ENCODE data around the gene HYAL1.

DNA sequence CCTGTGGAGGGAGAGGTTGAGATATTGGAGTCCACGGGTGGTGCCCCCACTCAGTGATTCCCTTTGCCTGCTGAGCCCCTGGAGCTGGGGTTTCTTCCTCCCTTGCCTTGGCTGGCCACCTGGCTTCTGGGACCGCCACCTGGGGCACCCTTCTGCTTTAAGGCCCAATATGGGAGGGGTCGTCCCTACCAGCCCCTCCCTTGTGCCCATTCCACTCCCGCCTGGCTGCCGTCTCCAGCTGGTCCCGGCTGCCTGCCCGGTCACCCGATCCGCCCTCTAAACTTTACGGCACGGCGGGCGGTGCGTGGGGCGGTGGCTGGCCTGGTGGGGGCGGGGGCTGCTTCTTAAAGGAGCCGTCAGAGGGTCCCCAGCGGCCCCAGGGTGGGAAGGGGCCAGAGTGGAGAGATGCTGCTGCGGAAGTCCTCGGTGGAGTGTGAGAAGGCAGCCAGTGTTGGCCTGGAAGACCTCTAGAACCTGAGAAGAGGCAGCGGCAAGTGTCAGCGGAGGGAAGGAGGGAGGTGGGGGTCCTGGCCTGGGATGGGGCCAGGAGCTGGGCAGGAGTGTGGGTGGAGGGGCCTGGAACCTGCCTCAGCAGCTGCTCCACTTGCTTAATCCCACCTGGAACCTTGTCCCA is 36.0 kb downstream of the HYAL1 start:
- TF ChIP-seq, protein P1, sequence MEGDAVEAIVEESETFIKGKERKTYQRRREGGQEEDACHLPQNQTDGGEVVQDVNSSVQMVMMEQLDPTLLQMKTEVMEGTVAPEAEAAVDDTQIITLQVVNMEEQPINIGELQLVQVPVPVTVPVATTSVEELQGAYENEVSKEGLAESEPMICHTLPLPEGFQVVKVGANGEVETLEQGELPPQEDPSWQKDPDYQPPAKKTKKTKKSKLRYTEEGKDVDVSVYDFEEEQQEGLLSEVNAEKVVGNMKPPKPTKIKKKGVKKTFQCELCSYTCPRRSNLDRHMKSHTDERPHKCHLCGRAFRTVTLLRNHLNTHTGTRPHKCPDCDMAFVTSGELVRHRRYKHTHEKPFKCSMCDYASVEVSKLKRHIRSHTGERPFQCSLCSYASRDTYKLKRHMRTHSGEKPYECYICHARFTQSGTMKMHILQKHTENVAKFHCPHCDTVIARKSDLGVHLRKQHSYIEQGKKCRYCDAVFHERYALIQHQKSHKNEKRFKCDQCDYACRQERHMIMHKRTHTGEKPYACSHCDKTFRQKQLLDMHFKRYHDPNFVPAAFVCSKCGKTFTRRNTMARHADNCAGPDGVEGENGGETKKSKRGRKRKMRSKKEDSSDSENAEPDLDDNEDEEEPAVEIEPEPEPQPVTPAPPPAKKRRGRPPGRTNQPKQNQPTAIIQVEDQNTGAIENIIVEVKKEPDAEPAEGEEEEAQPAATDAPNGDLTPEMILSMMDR (IDR thresholded peaks at IDR 0.05), result peak in 1 of 4 experiments; percentile 14
- TF ChIP-seq POLR2A (IDR thresholded peaks at IDR 0.05), result peak; percentile 51

Measured in prostate gland (tissue), 2 donors.